ENCODE results near the gene NRF1. TPM values are rescaled to one million over a fixed set of nuclear protein-coding genes. Genes with fewer than 3 reads are reported as not detected.

Gene NRF1
- total and polyA plus RNA-seq, 10 of the 15 experiments (the other 5 are each of a cell fraction or from before 2014, with no cell fraction given), result 3.5 to 23.1 (median 13.5) TPM

GRCh38 chr7:129796186-129796775 is 184.8 kb downstream of the NRF1 start (continued):
- TF ChIP-seq HSF1 (IDR thresholded peaks at IDR 0.05; ENCODE audit: low read depth, low read length), result no peak
- no peak for TF ChIP-seq POU2F2 (IDR thresholded peaks at IDR 0.05; ENCODE audit: borderline replicate concordance, low read depth, low read length)
- no peak for TF ChIP-seq ZBED1 (IDR thresholded peaks at IDR 0.05; ENCODE audit: borderline replicate concordance)
- TF ChIP-seq SUZ12 (IDR thresholded peaks at IDR 0.05; ENCODE audit: unreplicated experiment), result no peak
- no peak for TF ChIP-seq SRF (IDR thresholded peaks at IDR 0.05; ENCODE audit: low read depth in 2 of 2, low read length in 2 of 2)
- no peak for TF ChIP-seq CREB1 (IDR thresholded peaks at IDR 0.05; ENCODE audit: low read depth)
- TF ChIP-seq RELA (IDR thresholded peaks at IDR 0.05; ENCODE audit: borderline replicate concordance, partially characterized antibody), result no peak
- TF ChIP-seq PBX3 (IDR thresholded peaks at IDR 0.05; ENCODE audit: insufficient replicate concordance, low read depth, low read length), result no peak
- no peak for TF ChIP-seq CBX5 (IDR thresholded peaks at IDR 0.05; ENCODE audit: low read depth)

DNA sequence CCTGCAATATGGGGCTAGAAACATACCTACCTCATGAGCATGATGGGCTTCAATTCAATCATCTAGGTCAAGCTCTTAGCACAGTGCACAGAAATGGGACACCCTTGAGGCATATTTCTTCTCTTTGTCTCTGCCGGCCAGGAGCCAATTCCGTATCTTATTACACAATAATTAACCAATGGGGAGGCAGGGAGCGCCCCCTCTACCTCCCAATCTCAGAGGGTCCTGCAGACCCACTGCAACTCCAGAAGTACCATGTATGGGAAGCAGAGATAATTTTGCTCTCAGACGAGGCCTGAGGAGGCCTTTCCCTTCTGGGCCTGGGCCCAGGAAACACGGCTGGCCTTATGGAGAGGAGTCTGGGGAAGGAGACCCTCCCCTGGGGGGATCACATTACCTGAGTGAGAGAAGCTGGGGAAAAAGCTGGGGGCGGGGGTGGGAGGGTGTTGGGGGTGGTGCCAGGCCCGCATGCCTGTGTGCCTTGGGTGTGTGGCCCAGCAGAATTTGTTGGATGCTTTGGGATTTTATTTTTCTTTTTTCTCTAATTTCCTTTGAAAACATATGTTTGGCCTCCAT is 185.8 kb downstream of the NRF1 start:
- no peak for DNase-seq (ENCODE audit: low read depth, low spot score)

More for the DNA sequence above, 185.8 kb downstream of the NRF1 start:
- no peak overlapping the region for H3K27ac ChIP-seq (ENCODE audit: control insufficient read depth, insufficient read depth)
- in situ Hi-C loops (cut with MboI) (no loop called here), intact Hi-C loops (cut with micrococcal nuclease; ENCODE audit: unreplicated experiment) (no loop called here)
- ChIA-PET RAD21 (ENCODE audit: unreplicated experiment) (no interaction called here), CTCF (no interaction called here), POLR2A (no interaction called here), SMC1A (ENCODE audit: uncharacterized antibody, unreplicated experiment) (no interaction called here)
- no peaks in the 10 kb centered on the region for H3K4me1 ChIP-seq (ENCODE audit: control insufficient read depth, insufficient read depth, low read length)
- no peak overlapping the region for H3K4me2 ChIP-seq (ENCODE audit: control insufficient read depth, insufficient read depth)
- 32% methylated on average over 7 of the region's 7 CpGs for WGBS (ENCODE audit: insufficient coverage, insufficient replicate concordance, low lambda C conversion rate, missing lambda C conversion rate)
- TF ChIP-seq, protein P1, sequence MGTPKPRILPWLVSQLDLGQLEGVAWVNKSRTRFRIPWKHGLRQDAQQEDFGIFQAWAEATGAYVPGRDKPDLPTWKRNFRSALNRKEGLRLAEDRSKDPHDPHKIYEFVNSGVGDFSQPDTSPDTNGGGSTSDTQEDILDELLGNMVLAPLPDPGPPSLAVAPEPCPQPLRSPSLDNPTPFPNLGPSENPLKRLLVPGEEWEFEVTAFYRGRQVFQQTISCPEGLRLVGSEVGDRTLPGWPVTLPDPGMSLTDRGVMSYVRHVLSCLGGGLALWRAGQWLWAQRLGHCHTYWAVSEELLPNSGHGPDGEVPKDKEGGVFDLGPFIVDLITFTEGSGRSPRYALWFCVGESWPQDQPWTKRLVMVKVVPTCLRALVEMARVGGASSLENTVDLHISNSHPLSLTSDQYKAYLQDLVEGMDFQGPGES (IDR thresholded peaks at IDR 0.05), result no peak
- TF ChIP-seq ZNF622 (IDR thresholded peaks at IDR 0.05) (no peak), SREBF1 (IDR thresholded peaks at IDR 0.05; ENCODE audit: low read length) (no peak), E2F4 (IDR thresholded peaks at IDR 0.05; ENCODE audit: low read depth, low read length) (no peak), SMAD5 (IDR thresholded peaks at IDR 0.05; ENCODE audit: low read depth) (no peak), FOS (IDR thresholded peaks at IDR 0.05; ENCODE audit: borderline replicate concordance, extremely low read depth, insufficient read length) (no peak), EP300 (IDR thresholded peaks at IDR 0.05; ENCODE audit: borderline replicate concordance in 1 of 2, control insufficient read depth in 1 of 2, low read depth in 2 of 2, low read length in 2 of 2) (no peak), MYB (IDR thresholded peaks at IDR 0.05; ENCODE audit: borderline replicate concordance, low read depth, low read length) (no peak), CHD1 (IDR thresholded peaks at IDR 0.05; ENCODE audit: low read depth, low read length) (no peak)
- BruUV-seq (replicated peaks), result no TSS peak
- no peaks in the 10 kb centered on the region for H3K9me3 ChIP-seq (replicated peaks; ENCODE audit: control insufficient read depth, insufficient read depth, low read length)
- no peaks in the 10 kb centered on the region for H3K79me2 ChIP-seq (ENCODE audit: control insufficient read depth, insufficient read depth, low read length)
- no peaks in the 10 kb centered on the region; a peak in 3 of 4 replicates for H3K27me3 ChIP-seq (replicated peaks in 1 of 2; ENCODE audit: control insufficient read depth in 2 of 2, insufficient read depth in 2 of 2, low read length in 1 of 2)
- ATAC-seq (no peak), FAIRE-seq (no peak)
- H2AFZ ChIP-seq (ENCODE audit: control insufficient read depth, low read depth, low read length), result no peak overlapping the region
- no peak overlapping the region for H3K9ac ChIP-seq (ENCODE audit: control insufficient read depth, insufficient read depth, low read length)
- no peaks in the 10 kb centered on the region for H3K36me3 ChIP-seq (ENCODE audit: control insufficient read depth in 2 of 2, insufficient read depth in 2 of 2, low read length in 1 of 2)
- H3K4me3 ChIP-seq, result no peak overlapping the region
- H4K20me1 ChIP-seq (ENCODE audit: control insufficient read depth, insufficient read depth), result no peaks in the 10 kb centered on the region
